ENCODE results near the gene SYCE3. TPM values are rescaled to one million over a fixed set of nuclear protein-coding genes. Genes with fewer than 3 reads are reported as not detected.

SYCE3 gene
- total and polyA plus RNA-seq, 2 experiments from 2014 or later, result not detected

DNA sequence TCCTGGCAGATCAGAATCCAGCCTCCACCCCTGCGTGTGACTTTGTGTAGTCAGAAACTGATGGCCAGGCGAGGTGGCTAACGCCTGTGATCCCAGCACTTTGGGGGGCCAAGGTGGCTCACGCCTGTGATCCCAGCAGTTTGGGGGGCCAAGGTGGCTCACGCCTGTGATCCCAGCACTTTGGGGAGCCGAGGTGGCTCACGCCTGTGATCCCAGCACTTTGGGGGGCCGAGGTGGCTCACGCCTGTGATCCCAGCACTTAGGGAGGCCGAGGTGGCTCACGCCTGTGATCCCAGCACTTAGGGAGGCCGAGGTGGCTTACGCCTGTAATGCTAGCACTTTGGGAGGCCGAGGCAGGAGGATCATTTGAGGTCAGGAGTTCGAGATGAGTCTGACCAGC, 49.5 kb downstream of the SYCE3 start (continued):
- TF ChIP-seq REST (IDR thresholded peaks at IDR 0.05; ENCODE audit: unreplicated experiment) (no peak), NANOG (IDR thresholded peaks at IDR 0.05; ENCODE audit: borderline replicate concordance) (no peak), EZH2 (IDR thresholded peaks at IDR 0.05; ENCODE audit: low read depth, unreplicated experiment) (no peak)

DNA sequence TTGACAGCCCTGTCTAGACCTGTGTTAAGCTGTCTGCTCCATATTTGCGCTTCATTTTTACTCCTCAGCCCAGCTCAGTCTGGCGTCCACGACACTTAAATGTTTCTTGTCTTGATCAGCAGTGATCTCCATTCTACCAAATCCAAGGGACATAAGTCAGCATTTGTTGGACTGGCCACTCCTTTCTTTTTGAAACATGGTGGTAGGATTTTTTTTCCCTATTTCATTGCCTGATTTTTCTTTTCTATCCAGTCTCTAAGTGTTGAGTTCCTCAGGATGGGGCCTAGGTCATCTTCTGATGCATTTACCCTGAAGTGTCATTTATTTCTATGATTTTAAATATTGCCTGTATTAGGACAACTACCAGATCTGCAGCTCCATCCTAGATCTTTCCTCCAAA, 53.8 kb downstream of the SYCE3 start:
- peak overlapping the region; percentile 87 for H3K4me3 Mint-ChIP-seq
- TF ChIP-seq CREB1 (CRISPR knock-in tag; IDR thresholded peaks at IDR 0.05; ENCODE audit: low read depth) (no peak), EZH2 (IDR thresholded peaks at IDR 0.05; ENCODE audit: low read depth, unreplicated experiment) (no peak), NANOG (IDR thresholded peaks at IDR 0.05; ENCODE audit: borderline replicate concordance) (no peak), ZNF114 (CRISPR knock-in tag; IDR thresholded peaks at IDR 0.05) (no peak), JUNB (IDR thresholded peaks at IDR 0.05; ENCODE audit: unreplicated experiment) (no peak), POLR2AphosphoS5 (IDR thresholded peaks at IDR 0.05; ENCODE audit: low read depth) (no peak), ZNF331 (CRISPR knock-in tag; IDR thresholded peaks at IDR 0.05; ENCODE audit: low read depth) (no peak), ETS1 (IDR thresholded peaks at IDR 0.05) (no peak), REST (IDR thresholded peaks at IDR 0.05; ENCODE audit: unreplicated experiment) (no peak), STAT1 (IDR thresholded peaks at IDR 0.05; ENCODE audit: unreplicated experiment) (no peak)
- TF ChIP-seq, protein P1, sequence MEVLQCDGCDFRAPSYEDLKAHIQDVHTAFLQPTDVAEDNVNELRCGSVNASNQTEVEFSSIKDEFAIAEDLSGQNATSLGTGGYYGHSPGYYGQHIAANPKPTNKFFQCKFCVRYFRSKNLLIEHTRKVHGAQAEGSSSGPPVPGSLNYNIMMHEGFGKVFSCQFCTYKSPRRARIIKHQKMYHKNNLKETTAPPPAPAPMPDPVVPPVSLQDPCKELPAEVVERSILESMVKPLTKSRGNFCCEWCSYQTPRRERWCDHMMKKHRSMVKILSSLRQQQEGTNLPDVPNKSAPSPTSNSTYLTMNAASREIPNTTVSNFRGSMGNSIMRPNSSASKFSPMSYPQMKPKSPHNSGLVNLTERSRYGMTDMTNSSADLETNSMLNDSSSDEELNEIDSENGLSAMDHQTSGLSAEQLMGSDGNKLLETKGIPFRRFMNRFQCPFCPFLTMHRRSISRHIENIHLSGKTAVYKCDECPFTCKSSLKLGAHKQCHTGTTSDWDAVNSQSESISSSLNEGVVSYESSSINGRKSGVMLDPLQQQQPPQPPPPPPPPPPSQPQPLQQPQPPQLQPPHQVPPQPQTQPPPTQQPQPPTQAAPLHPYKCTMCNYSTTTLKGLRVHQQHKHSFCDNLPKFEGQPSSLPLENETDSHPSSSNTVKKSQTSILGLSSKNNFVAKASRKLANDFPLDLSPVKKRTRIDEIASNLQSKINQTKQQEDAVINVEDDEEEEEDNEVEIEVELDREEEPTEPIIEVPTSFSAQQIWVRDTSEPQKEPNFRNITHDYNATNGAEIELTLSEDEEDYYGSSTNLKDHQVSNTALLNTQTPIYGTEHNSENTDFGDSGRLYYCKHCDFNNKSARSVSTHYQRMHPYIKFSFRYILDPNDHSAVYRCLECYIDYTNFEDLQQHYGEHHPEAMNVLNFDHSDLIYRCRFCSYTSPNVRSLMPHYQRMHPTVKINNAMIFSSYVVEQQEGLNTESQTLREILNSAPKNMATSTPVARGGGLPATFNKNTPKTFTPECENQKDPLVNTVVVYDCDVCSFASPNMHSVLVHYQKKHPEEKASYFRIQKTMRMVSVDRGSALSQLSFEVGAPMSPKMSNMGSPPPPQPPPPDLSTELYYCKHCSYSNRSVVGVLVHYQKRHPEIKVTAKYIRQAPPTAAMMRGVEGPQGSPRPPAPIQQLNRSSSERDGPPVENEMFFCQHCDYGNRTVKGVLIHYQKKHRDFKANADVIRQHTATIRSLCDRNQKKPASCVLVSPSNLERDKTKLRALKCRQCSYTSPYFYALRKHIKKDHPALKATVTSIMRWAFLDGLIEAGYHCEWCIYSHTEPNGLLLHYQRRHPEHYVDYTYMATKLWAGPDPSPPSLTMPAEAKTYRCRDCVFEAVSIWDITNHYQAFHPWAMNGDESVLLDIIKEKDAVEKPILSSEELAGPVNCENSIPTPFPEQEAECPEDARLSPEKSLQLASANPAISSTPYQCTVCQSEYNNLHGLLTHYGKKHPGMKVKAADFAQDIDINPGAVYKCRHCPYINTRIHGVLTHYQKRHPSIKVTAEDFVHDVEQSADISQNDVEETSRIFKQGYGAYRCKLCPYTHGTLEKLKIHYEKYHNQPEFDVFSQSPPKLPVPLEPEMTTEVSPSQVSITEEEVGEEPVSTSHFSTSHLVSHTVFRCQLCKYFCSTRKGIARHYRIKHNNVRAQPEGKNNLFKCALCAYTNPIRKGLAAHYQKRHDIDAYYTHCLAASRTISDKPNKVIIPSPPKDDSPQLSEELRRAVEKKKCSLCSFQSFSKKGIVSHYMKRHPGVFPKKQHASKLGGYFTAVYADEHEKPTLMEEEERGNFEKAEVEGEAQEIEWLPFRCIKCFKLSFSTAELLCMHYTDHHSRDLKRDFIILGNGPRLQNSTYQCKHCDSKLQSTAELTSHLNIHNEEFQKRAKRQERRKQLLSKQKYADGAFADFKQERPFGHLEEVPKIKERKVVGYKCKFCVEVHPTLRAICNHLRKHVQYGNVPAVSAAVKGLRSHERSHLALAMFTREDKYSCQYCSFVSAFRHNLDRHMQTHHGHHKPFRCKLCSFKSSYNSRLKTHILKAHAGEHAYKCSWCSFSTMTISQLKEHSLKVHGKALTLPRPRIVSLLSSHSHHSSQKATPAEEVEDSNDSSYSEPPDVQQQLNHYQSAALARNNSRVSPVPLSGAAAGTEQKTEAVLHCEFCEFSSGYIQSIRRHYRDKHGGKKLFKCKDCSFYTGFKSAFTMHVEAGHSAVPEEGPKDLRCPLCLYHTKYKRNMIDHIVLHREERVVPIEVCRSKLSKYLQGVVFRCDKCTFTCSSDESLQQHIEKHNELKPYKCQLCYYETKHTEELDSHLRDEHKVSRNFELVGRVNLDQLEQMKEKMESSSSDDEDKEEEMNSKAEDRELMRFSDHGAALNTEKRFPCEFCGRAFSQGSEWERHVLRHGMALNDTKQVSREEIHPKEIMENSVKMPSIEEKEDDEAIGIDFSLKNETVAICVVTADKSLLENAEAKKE (CRISPR knock-in tag; IDR thresholded peaks at IDR 0.05), result no peak
- Histone ChIP-seq H3K4me1 (ENCODE audit: insufficient read depth) (peaks cover 7% of the 10 kb centered on the region), H3F3A (replicated peaks; ENCODE audit: low read depth) (0 out of 2 replicates have a peak, but pooled peaks cover 6% of the 10 kb centered on the region), H2AFZ (no peak overlapping the region), H3K4me3 (peak overlapping the region; percentile 87), H3K9me2 (ENCODE audit: insufficient read depth) (no peaks in the 10 kb centered on the region), H3K27ac (ENCODE audit: low read depth) (no peak overlapping the region), H3K27me3 (ENCODE audit: insufficient read depth) (no peaks in the 10 kb centered on the region), H3K36me3 (ENCODE audit: insufficient read depth) (no peaks in the 10 kb centered on the region), H4K20me1 (replicated peaks; ENCODE audit: insufficient read depth) (peaks cover 30% of the 10 kb centered on the region), H3K79me2 (replicated peaks; ENCODE audit: insufficient read depth) (peaks cover 49% of the 10 kb centered on the region), H3K4me2 (peak overlapping the region; percentile 97)
- DNase-seq (ENCODE audit: low spot score) (no peak), ATAC-seq (no peak)
- H3K36me3 Mint-ChIP-seq (ENCODE audit: low read depth), result no peaks in the 10 kb centered on the region; the same call in 2 of the 3 replicates
- H3K9me3 Mint-ChIP-seq, result no peaks in the 10 kb centered on the region
- peaks cover 8% of the 10 kb centered on the region for H3K27me3 Mint-ChIP-seq (ENCODE audit: insufficient read depth, low read depth, poor library complexity)
- H3K27ac Mint-ChIP-seq, result peak overlapping the region; percentile 90
- H3K4me1 Mint-ChIP-seq, result peaks cover 10% of the 10 kb centered on the region

Data from GM23338 (cell line).